ENCODE measurements around the gene RNF207. TPM values are rescaled to one million over a fixed set of nuclear protein-coding genes. Genes with fewer than 3 reads are reported as not detected.
"Not testable (repeated sequence)": the region's sequence is repeated elsewhere in the genome, so short reads cannot be mapped to it uniquely, and the experiment has no call there.

RNF207 gene
- total RNA-seq, 1 donor from 2014 or later = 19.4 TPM

DNA sequence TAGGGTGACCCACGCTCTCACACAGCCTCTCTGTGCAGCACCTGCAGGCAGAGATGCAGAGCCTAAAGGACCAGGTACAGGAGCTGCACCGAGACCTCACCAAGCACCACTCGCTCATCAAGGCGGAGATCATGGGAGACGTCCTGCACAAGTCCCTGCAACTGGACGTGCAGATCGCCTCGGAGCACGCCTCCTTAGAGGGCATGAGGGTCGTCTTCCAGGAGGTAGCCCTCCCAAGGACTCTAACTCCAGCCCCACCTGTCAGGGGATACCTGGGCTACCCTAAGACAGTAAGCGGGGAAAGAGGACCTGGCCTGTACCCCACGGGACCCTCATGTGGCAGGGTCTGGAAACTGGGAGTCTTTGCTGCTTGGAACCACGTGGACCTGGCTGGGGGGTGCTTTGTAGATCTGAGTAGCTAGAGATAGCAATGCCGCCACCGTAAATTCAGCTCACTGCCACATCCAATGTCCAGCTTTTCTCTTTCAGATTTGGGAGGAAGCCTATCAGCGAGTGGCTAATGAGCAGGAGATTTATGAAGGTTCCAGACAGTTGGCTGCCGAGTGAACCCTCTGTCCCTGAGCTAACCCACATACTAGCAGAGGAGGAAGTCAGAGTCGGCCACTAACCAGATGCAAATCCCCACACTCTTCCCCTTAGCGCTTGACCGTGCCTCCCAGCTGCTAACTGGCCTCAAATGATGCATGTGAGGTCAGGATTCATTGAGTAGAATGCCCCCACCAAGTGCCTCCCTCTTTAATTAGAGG, 6.5 kb downstream of the RNF207 start:
- H3K4me3 ChIP-seq = no peak overlapping the region
- no peak for DNase-seq (ENCODE audit: extremely low spot score in 2 of 2)
- TF ChIP-seq POLR2AphosphoS5 (IDR thresholded peaks at IDR 0.05; ENCODE audit: insufficient read depth in 1 of 2, low read depth in 1 of 2) = no peak
- no peaks in the 10 kb centered on the region for H3K27me3 ChIP-seq
- no peaks in the 10 kb centered on the region for H3K36me3 ChIP-seq
- no peak overlapping the region for H3K27ac ChIP-seq
- H3K9me3 ChIP-seq = no peaks in the 10 kb centered on the region
- intact Hi-C loops (cut with DNase I) = no loop called here
- peaks cover 21% of the 10 kb centered on the region for H3K4me1 ChIP-seq

GRCh38 chr1:6218375-6219164, 12.7 kb downstream of the RNF207 start:
- H3K27ac ChIP-seq = no peak overlapping the region
- no peak for TF ChIP-seq POLR2AphosphoS5 (IDR thresholded peaks at IDR 0.05; ENCODE audit: insufficient read depth in 1 of 2, low read depth in 1 of 2)
- TF ChIP-seq, protein P1, sequence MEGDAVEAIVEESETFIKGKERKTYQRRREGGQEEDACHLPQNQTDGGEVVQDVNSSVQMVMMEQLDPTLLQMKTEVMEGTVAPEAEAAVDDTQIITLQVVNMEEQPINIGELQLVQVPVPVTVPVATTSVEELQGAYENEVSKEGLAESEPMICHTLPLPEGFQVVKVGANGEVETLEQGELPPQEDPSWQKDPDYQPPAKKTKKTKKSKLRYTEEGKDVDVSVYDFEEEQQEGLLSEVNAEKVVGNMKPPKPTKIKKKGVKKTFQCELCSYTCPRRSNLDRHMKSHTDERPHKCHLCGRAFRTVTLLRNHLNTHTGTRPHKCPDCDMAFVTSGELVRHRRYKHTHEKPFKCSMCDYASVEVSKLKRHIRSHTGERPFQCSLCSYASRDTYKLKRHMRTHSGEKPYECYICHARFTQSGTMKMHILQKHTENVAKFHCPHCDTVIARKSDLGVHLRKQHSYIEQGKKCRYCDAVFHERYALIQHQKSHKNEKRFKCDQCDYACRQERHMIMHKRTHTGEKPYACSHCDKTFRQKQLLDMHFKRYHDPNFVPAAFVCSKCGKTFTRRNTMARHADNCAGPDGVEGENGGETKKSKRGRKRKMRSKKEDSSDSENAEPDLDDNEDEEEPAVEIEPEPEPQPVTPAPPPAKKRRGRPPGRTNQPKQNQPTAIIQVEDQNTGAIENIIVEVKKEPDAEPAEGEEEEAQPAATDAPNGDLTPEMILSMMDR (IDR thresholded peaks at IDR 0.05) = no peak
- TF ChIP-seq POLR2A (IDR thresholded peaks at IDR 0.05) = no peak
- H3K27me3 ChIP-seq = no peaks in the 10 kb centered on the region
- DNase-seq (ENCODE audit: extremely low spot score in 2 of 2) = no peak
- peaks cover 0 to 8% of the 10 kb centered on the region in 2 donors for H3K36me3 ChIP-seq
- H3K4me3 ChIP-seq = no peak overlapping the region
- intact Hi-C loops (cut with DNase I) = no loop called here
- no peaks in the 10 kb centered on the region for H3K9me3 ChIP-seq
- H3K4me1 ChIP-seq = peaks cover 10% of the 10 kb centered on the region

DNA sequence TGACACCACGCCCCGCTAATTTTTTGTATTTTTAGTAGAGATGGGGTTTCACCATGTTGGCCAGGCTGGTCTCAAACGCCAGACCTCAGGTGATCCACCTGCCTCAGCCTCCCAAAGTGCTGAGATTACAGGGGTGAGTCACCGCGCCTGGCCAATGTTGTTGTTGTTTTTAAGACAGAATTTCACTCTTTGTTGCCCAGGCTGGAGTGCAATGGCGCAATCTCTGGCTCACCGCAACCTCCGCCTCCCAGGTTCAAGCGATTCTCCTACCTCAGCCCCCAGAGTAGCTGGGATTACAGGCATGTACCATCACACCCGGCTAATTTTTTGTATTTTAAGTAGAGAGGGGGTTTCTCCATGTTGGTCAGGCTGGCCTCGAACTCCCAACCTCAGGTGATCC, 13.7 kb downstream of the RNF207 start:
- H3K9me3 ChIP-seq; DNase-seq (ENCODE audit: extremely low spot score in 2 of 2); H3K27me3 ChIP-seq; intact Hi-C loops (cut with DNase I); H3K4me3 ChIP-seq: not testable (repeated sequence)
- peaks cover 10% of the 10 kb centered on the region for H3K4me1 ChIP-seq
- peak overlapping the region; percentile 44 for H3K27ac ChIP-seq
- H3K36me3 ChIP-seq = peaks cover 0 to 19% of the 10 kb centered on the region in 2 donors

- H3K4me1 ChIP-seq = peaks cover 10% of the 10 kb centered on the region
- peaks cover 0 to 25% of the 10 kb centered on the region in 2 donors for H3K36me3 ChIP-seq
- H3K4me3 ChIP-seq = no peak overlapping the region
- intact Hi-C loops (cut with DNase I) = no loop called here
- H3K9me3 ChIP-seq = no peaks in the 10 kb centered on the region
- no peaks in the 10 kb centered on the region for H3K27me3 ChIP-seq
- TF ChIP-seq POLR2AphosphoS5 (IDR thresholded peaks at IDR 0.05; ENCODE audit: insufficient read depth in 1 of 2, low read depth in 1 of 2) = peak; percentile 51 to 74
- TF ChIP-seq, protein P1 (IDR thresholded peaks at IDR 0.05) = no peak
- DNase-seq (ENCODE audit: extremely low spot score in 2 of 2) = no peak
- H3K27ac ChIP-seq = no peak overlapping the region
Measured at GRCh38 chr1:6220236-6220635, 14.3 kb downstream of the RNF207 start.

DNA sequence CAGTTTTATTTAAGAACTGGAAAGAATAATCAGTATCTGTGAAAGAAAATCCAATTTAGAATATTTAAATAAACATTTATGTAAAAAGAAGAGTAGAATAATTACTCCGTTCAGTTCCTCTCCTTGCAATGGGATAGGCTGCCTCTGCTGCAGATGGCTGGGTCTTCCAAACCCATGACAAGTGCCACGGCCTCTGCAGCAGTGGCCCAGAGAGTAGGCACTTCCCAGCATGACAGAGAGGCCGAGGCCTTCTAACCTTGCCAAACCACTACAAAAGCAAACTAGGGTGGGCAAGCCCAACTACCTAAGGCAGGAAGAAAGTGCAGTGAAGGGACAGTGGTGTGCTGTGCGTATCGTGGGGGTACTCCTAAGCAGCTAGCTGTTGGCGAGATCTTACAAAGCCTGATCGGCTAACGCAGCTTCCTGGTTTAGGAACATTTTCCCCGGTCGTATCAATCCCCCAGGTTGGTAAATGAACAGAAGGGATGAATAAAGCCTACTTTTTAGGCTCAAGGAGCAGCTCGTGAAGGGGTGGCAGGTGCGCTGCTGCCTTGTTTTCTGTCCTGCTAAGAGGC, 15.4 kb downstream of the RNF207 start:
- Histone ChIP-seq H3K4me3 (no peak overlapping the region), H3K9me3 (no peaks in the 10 kb centered on the region), H3K27ac (no peak overlapping the region), H3K27me3 (no peaks in the 10 kb centered on the region), H3K36me3 (peaks cover 0 to 32% of the 10 kb centered on the region in 2 donors), H3K4me1 (peaks cover 10% of the 10 kb centered on the region)
- DNase-seq (ENCODE audit: extremely low spot score in 2 of 2) = no peak
- intact Hi-C loops (cut with DNase I) = no loop called here
- TF ChIP-seq, protein P1 (IDR thresholded peaks at IDR 0.05) = no peak
- TF ChIP-seq POLR2AphosphoS5 (IDR thresholded peaks at IDR 0.05; ENCODE audit: insufficient read depth in 1 of 2, low read depth in 1 of 2) = no peak
- no peak for TF ChIP-seq POLR2A (IDR thresholded peaks at IDR 0.05)
